Suprapubic skin (tissue), 4 donors: Measurements from ENCODE around the gene CD84. TPM values are rescaled to one million over a fixed set of nuclear protein-coding genes. Genes with fewer than 3 reads are reported as not detected.

ENCODE experiments used
- DNase-seq, 2 donors: peaks; one replicate each; pipeline ENCODE4 v3.0.0-alpha.2; 2019; ENCODE audit warnings: low spot score in 2 of 2
- H3K27ac ChIP-seq: fragments of 200-600 bp; sonication (generic); one replicate; pipeline ENCODE4 v1.5.1; 2019
- H3K27me3 ChIP-seq: fragments of 200-600 bp; sonication (generic); one replicate; pipeline ENCODE4 v1.5.1; 2019
- H3K36me3 ChIP-seq: fragments of 200-600 bp; sonication (generic); one replicate; pipeline ENCODE4 v1.5.1; 2019
- H3K4me1 ChIP-seq: fragments of 200-600 bp; sonication (generic); one replicate; pipeline ENCODE4 v1.5.1; 2019
- H3K4me3 ChIP-seq: fragments of 200-600 bp; sonication (generic); one replicate; pipeline ENCODE4 v1.5.1; 2019; ENCODE audit warnings: mild to moderate bottlenecking
- H3K9me3 ChIP-seq: fragments of 200-600 bp; sonication (generic); one replicate; pipeline ENCODE4 v1.5.1; 2019
- EP300 ChIP-seq: sonication (generic); formaldehyde crosslinking; IDR thresholded peaks from one replicate; pipeline ENCODE4 v1.6.1; 2017; ENCODE audit warnings: antibody characterized with exemption
- POLR2A ChIP-seq, 2 donors: fragments of 450-650 bp; IDR thresholded peaks; one replicate each; pipeline ENCODE4 v1.6.1; 2017; ENCODE audit warnings: antibody characterized with exemption in 2 of 2, mild to moderate bottlenecking in 2 of 2, moderate library complexity in 2 of 2
- POLR2AphosphoS5 ChIP-seq, 3 donors: sonication (generic); formaldehyde crosslinking; IDR thresholded peaks; one replicate each; pipeline ENCODE4 v1.6.1; 2017; ENCODE audit warnings: antibody characterized with exemption in 3 of 3
- WGBS: methylation state at CpG from one replicate; pipeline ENCODE4 v1.1.5; 2018; 5-methylcytosine and 5-hydroxymethylcytosine counted together
- total RNA-seq, 4 donors: library from RNA; depleted of rRNA; stranded (reverse); fragments of >200 nt; gene quantifications; one replicate each; pipeline ENCODE4 v1.1.0, GENCODE V29; 2016
- TF ChIP-seq, protein P1 (sequence below), 2 donors: fragments of 200-600 bp in 1 of 2; fragments of 450-650 bp in 1 of 2; sonication (generic) in 1 of 2; IDR thresholded peaks; one replicate each; pipeline ENCODE4 v1.5.1; 2016 to 2019; ENCODE audit warnings: antibody characterized with exemption in 2 of 2, mild to moderate bottlenecking in 1 of 2, moderate library complexity in 1 of 2

The CD84 gene
- total RNA-seq, 4 donors from 2014 or later = 1.2 to 9.0 (median 2.3) TPM

DNA sequence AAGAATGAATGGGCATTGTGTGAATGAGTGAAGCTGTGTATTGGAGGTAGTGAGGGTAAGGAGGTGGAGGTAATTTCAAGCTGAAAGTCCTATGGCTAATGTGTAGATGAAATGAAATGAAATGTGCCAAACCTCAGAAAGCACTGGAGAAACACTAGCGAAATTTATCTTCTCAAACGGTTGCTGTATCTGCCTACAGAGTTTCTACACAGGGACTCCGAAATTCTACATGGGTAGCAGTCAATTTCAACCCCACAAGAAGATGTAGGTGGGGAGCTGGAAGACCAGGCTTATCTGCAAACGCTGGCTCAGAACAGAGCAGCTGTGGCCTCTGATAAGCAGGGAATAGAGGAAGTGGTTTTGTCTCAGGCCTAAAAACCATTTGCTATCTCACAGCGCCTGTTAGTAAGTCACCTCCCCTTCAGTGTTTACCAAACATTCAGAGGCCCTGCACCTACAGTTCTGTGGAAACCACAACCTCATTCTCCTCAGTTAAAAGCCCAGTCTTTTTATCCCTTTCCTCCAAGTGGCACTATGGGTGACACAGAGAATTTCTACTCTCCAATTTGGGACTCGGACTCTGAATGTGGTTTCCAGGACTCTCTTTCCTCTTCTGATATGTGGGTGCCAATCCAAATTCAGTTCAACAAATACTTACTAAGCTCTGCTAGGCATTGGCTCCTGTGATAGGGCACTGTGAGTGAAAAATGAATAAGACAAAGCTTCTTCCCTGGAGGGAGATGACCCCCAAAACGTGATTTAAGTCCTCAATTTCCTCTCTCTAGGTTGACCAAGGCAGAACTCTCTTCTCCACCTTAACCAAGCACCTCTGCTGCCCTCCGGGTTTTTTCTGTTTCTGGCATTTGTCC is 39.1 kb downstream of the CD84 start:
- no peak for TF ChIP-seq POLR2AphosphoS5 (IDR thresholded peaks at IDR 0.05)
- TF ChIP-seq, protein P1, sequence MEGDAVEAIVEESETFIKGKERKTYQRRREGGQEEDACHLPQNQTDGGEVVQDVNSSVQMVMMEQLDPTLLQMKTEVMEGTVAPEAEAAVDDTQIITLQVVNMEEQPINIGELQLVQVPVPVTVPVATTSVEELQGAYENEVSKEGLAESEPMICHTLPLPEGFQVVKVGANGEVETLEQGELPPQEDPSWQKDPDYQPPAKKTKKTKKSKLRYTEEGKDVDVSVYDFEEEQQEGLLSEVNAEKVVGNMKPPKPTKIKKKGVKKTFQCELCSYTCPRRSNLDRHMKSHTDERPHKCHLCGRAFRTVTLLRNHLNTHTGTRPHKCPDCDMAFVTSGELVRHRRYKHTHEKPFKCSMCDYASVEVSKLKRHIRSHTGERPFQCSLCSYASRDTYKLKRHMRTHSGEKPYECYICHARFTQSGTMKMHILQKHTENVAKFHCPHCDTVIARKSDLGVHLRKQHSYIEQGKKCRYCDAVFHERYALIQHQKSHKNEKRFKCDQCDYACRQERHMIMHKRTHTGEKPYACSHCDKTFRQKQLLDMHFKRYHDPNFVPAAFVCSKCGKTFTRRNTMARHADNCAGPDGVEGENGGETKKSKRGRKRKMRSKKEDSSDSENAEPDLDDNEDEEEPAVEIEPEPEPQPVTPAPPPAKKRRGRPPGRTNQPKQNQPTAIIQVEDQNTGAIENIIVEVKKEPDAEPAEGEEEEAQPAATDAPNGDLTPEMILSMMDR (IDR thresholded peaks at IDR 0.05) = no peak
- no peak for TF ChIP-seq POLR2A (IDR thresholded peaks at IDR 0.05)
- no peak for TF ChIP-seq EP300
- H3K27ac ChIP-seq = no peak overlapping the region

DNA sequence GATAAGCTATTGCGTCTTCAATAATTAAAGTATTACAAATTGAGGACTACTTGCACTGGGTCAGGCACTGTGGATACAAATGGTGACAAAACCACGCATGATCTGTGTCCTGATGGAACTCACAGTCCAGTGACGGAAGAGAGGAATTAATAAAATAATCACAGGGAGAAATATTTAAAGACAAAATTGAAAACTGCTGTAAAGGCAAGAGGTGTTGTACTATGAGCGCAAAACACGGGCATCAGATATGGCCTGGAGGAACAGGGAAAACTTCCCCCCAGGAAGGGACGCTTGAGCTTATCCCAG is 39.7 kb downstream of the CD84 start:
- H3K27me3 ChIP-seq = no peaks in the 10 kb centered on the region
- TF ChIP-seq POLR2A (IDR thresholded peaks at IDR 0.05) = no peak
- TF ChIP-seq POLR2AphosphoS5 (IDR thresholded peaks at IDR 0.05) = no peak
- TF ChIP-seq EP300 = no peak
- TF ChIP-seq, protein P1 (IDR thresholded peaks at IDR 0.05) = no peak
- peaks cover 16% of the 10 kb centered on the region for H3K9me3 ChIP-seq
- 87% methylated on average over 6 of the region's 6 CpGs for WGBS
- H3K4me3 ChIP-seq = no peak overlapping the region
- no peaks in the 10 kb centered on the region for H3K4me1 ChIP-seq
- H3K36me3 ChIP-seq = no peaks in the 10 kb centered on the region
- no peak for DNase-seq
- H3K27ac ChIP-seq = no peak overlapping the region

More for the DNA sequence above, 39.1 kb downstream of the CD84 start:
- H3K4me1 ChIP-seq = no peaks in the 10 kb centered on the region
- no peaks in the 10 kb centered on the region for H3K27me3 ChIP-seq
- no peaks in the 10 kb centered on the region for H3K36me3 ChIP-seq
- 49% methylated on average over 8 of the region's 8 CpGs for WGBS
- no peak overlapping the region for H3K4me3 ChIP-seq
- DNase-seq = no peak
- H3K9me3 ChIP-seq = peaks cover 12% of the 10 kb centered on the region

DNA sequence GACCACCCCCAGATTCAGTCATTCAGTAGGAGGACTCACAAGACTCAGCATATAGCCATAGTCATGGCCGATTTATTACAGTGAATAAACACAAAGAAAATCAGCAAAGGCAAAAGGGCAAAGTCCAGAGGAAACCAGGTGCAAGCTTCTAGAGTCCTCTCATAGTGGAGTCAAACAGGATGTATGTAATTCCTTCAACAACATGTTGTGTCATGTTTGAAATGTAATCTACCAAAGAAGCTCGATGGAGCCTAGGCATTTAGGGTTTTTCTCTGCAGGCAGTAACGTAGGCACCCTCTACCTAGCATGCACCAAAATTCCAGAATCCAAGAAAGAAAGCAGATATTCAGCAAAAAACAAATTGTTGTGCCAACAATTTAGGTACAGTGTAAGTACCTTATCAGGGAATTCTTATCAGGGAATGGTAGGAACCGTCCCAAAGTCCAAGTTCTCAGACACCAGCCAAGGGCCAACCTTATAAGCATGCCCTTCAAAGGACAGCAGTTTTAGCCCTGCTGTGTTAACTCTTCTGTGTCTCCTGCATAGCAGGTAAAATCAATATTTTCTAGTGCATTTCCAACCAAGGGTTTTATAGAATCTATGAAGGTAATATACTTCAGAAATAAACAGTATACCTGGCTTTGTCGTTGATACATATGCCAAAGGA is 40.2 kb downstream of the CD84 start:
- TF ChIP-seq POLR2A (IDR thresholded peaks at IDR 0.05) (no peak), EP300 (no peak), POLR2AphosphoS5 (IDR thresholded peaks at IDR 0.05) (no peak)
- TF ChIP-seq, protein P1 (IDR thresholded peaks at IDR 0.05) = no peak
- H3K4me1 ChIP-seq = no peaks in the 10 kb centered on the region
- H3K4me3 ChIP-seq = no peak overlapping the region
- H3K27me3 ChIP-seq = no peaks in the 10 kb centered on the region
- H3K36me3 ChIP-seq = no peaks in the 10 kb centered on the region
- no peak for DNase-seq
- no peak overlapping the region for H3K27ac ChIP-seq
- H3K9me3 ChIP-seq = peaks cover 16% of the 10 kb centered on the region
- 66% methylated on average over 5 of the region's 5 CpGs for WGBS

DNA sequence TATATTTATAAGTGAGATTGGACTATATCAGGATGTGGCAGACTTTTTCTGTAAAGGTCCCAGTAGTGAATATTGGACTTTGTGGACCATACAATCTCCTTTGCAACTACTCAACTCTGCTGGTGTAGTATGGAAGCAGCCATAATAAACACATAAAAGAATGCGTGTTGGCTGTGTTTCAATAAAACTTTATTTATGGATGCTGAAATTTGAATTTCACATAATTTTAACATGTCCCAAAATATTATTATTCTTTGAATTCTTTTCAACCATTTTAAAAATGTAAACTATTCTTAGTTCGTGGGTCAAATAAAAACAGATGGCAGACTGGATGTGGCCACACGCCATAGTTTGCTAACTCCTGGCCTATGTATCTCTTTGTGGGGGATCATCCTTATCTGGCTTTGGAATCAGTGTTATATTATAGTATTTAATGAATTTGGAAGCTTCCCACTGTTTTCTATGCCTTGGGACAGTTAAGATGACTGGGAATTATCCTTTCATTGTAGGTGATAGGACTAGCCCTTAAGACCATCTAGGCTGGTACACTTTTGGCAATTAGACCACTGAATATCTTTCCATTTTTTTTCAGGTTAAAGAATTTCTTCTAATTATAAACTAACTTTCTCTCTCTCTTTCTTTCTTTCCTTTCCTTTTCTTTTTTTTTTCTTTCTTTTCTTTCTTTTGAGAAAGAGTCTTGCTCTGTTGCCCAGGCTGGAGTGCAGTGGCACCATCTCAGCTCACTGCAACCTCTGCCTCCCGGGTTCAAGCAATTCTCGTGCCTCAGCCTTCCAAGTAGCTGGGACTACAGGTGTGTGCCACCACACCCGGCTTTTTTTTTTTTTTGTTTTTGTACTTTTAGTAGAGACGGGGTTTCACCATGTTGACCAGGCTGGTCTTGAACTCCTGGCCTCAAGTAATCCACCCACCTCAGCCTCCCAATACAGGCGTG is 41.3 kb downstream of the CD84 start:
- Histone ChIP-seq H3K9me3 (peaks cover 16% of the 10 kb centered on the region), H3K4me3 (no peak overlapping the region), H3K27me3 (no peaks in the 10 kb centered on the region), H3K4me1 (no peaks in the 10 kb centered on the region), H3K27ac (no peak overlapping the region), H3K36me3 (no peaks in the 10 kb centered on the region)
- TF ChIP-seq POLR2A (IDR thresholded peaks at IDR 0.05) (no peak), POLR2AphosphoS5 (IDR thresholded peaks at IDR 0.05) (no peak), EP300 (no peak)
- TF ChIP-seq, protein P1 (IDR thresholded peaks at IDR 0.05) = no peak
- WGBS = 85% methylated on average over 8 of the region's 8 CpGs
- DNase-seq = no peak
